GM12801 (cell line): ENCODE data around the gene AFF2.

Experiments
- CTCF ChIP-seq: IDR thresholded peaks from one replicate; pipeline ENCODE4 v1.5.1; 2011; ENCODE audit warnings: control low read depth; ENCODE audit not compliant: insufficient read length; ENCODE audit errors: extremely low read depth

Gene AFF2

GRCh38 chrX:148500423-148501385 lies at the start of gene AFF2:
AFF2 (plus strand) TSS chrX:148500617; CDS start chrX:148501098, 481 bp downstream.
- TF ChIP-seq CTCF = no peak

DNA sequence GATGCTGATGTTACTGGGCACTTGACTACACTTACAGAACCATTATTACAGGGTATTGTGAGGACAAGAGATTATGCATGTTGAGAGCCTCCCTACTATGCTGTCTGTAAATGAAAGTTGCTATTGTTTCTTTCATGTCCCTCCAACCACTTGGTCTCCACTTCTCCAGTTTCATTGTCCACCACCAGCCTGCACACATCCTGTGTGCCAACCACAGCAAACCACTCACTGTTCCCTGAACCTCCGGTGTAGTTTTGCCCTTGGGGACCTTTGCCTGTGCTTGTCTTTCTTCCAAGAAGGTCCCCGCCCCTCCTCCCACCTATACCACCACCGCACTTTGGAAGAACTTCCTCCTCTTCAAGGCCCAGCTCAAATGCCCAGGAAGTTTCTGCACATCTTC lies 43.1 kb upstream of the AFF2 start:
- no peak for TF ChIP-seq CTCF

- TF ChIP-seq CTCF = no peak
Observed at GRCh38 chrX:148459343-148459742, 41.1 kb upstream of the AFF2 start.

GRCh38 chrX:148466292-148466691 lies 34.1 kb upstream of the AFF2 start:
- TF ChIP-seq CTCF = no peak

DNA sequence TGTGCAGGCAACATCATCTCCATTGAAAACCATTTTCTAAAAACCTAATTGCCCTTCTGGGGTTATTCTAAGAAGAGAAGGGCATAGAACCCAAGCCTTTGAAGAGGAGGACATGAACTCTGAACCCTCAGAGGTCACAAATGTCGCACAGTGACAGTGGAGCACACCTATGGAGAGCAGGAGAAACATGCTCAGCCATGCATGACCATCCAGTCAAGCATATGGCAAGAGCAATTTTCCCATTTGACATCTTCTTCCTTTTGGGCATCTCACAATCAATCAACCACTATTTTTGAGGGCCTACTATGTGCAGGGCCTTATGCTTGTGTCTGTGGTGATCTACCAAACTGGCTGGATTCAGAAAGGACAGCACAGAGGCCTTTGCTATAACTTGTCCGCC lies 30.1 kb upstream of the AFF2 start:
- TF ChIP-seq CTCF = no peak

DNA sequence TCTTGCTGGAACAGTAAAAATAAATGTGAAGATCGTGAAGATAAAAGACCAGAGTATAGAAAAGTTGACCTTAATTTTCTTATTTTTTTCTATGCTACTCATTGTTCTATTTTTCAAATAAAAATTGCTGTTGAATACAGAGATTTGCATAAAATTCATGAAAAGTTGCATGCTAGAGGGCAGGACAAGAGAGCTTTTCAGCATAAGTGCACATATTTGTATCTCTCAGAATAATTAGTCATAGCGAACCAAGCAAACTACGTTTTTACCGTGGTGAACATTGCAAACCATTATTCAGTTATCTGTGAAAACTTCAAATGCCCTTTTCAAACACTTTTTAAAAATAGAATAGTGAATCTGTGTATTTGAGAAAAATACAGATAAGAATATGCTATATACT lies 26.4 kb upstream of the AFF2 start:
- TF ChIP-seq CTCF = no peak

GRCh38 chrX:148492057-148492456 lies 8.4 kb upstream of the AFF2 start:
- no peak for TF ChIP-seq CTCF
